T-helper 1 cell (primary cell): ENCODE data around the gene EPYC.
A peak's percentile ranks its signal among the peaks of the same experiment; 100 is the strongest.

Experiments used
- DNase-seq, 5 donors: peaks; one replicate each; pipeline ENCODE4 v3.0.0-alpha.2; 2012 to 2020
- total RNA-seq, 4 donors: gene quantifications; one replicate each; lab custom pipeline; 2026; lab: John Stamatoyannopoulos, UW

EPYC gene
- 0 reads per million in 4 donors for total RNA-seq

GRCh38 chr12:91004872-91005271 lies at the start of gene EPYC:
TSS of gene EPYC (minus strand) at chr12:91004972. CDS start at chr12:91002565, 2,407 bp downstream.
- DNase-seq = no peak

DNA sequence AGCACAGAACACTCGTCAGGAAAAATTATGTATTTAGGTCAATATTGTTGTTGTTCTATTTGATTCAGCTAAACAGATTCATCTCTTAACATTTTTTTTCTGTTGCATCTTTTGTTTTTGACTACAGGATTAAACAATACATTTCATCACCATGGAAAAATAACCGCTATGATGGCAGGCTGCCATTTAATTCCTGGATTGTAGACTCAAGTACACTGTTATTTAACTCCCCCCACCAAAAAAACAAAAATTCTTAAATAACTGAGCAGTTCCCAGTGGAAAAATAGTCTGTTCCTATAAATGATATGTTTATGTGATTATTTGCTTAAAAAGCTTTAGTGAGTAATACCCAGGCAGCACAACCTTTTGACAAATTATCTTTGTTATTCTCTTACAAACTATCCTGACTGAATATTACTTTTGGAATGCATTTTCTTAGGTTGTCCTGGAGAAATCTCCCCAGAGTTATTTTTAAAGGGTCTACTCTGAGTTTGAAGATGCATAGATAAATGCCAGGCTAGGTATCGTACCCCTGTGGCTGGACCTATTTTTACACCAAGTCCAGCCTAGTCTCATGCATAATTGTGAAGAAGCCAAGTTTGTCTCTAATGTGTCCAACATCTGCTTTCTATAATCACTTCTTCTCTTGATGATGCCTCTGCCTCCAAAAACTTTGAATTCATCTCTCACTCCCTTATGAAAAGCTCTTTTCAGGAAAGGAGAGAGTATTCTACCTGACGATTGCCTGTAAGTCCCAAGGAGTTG lies 49.4 kb upstream of the EPYC start:
- no peak for DNase-seq

GRCh38 chr12:91052026-91052425 lies 47.3 kb upstream of the EPYC start:
- DNase-seq = no peak

DNA sequence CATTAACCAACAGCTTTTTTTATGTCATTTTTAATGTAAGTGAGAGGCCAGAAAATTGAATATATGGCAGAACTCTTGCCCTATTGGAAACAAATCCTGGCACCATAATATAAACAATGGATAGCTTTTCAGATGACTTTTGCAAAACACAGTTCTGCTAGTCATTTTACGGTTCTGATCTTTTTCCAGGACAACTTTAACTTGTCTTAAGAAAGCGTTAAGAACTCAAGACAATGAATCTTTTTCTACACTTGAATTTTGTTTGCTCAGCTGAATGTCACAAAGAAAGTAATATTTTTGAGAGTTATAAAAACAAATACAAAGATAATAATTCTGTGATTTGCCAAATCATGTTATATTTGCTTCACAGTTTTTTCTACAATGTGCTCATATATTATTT lies 39.8 kb upstream of the EPYC start:
- no peak for DNase-seq

DNA sequence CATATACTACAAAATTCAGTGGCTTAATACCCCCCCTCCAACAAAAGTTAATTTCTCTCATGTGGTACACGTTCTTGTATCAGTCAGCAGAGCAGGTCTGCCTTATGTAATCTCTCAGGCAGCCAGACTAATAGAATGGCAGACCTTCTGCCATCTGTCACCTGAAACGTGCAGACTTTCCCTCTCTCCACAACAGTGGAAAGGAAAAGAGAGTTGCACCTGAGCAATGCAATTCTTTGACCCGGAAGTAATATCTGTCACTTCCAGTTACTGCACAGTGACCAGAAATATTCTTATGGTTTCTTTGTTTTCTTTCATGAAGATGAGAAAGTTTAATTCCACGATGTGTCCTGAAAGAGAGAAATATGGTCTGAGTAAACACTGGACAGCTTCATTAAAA lies 38.6 kb upstream of the EPYC start:
- no peak for DNase-seq

GRCh38 chr12:91040096-91040755 lies 35.5 kb upstream of the EPYC start:
- no peak for DNase-seq

- no peak for DNase-seq
Measured at GRCh38 chr12:91037276-91037675, 32.5 kb upstream of the EPYC start.

GRCh38 chr12:91033251-91033650 lies 28.5 kb upstream of the EPYC start:
- DNase-seq = no peak

- DNase-seq = no peak
Measured at GRCh38 chr12:91023326-91024004, 18.7 kb upstream of the EPYC start.

DNA sequence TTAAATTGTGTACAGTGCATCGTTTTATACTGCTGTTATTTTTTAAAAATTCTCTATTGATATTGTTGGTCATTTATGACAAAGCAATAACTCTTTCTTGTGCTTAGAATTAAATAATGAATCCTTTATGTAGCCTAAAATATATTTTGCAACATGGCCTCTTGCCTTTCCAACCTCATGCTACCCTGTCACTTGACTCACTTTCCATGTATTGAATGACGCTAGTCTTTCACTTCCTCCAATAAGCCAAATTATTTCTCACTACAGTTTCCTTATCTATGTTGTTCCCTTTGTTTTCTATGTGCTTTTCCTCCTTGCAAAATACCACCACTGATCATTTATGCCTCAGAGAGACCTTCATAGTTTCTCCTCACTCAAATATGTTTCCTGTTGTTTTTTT lies 16.3 kb upstream of the EPYC start:
- no peak for DNase-seq

- DNase-seq = no peak
Measured at GRCh38 chr12:91019455-91019854, 14.7 kb upstream of the EPYC start.

- no peak for DNase-seq
Measured at GRCh38 chr12:91017511-91018263, 12.9 kb upstream of the EPYC start.

- no peak for DNase-seq
Measured at GRCh38 chr12:91017043-91017442, 12.3 kb upstream of the EPYC start.

GRCh38 chr12:91009319-91009950 lies 4.7 kb upstream of the EPYC start:
- DNase-seq = no peak

- peak in 1 of 5 donors; percentile 62 for DNase-seq
Measured at GRCh38 chr12:91007531-91008290, 2.9 kb upstream of the EPYC start.

GRCh38 chr12:91003737-91004136 lies 1.0 kb downstream of the EPYC start:
- DNase-seq = no peak

DNA sequence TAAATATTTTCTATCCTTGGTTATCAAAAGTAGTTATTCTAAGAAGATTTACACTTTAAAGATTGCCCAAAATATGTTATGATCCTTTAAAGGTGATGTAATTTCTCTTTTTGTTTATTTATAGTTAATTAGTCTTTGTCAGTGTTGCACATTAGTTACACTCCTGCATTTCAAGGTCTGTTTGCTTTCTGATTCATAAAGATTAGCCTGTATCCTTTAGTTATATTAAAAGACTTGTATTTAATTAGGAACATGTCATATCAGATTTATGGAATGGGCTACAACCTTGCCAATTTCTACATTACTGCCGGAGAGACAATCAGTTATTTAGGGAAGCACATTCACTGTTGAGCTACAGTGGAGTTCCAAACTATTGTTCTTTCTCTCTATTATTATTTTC lies 3.5 kb downstream of the EPYC start:
- DNase-seq = no peak

GRCh38 chr12:90999966-91000365 lies 4.8 kb downstream of the EPYC start:
- DNase-seq = no peak

GRCh38 chr12:90999527-90999926 lies 5.2 kb downstream of the EPYC start:
- no peak for DNase-seq

- no peak for DNase-seq
Measured at GRCh38 chr12:90995010-90995409, 9.8 kb downstream of the EPYC start.

GRCh38 chr12:90991952-90992465 lies 12.8 kb downstream of the EPYC start:
- DNase-seq = no peak

- no peak for DNase-seq
Measured at GRCh38 chr12:90990611-90991010, 14.2 kb downstream of the EPYC start.
